DMS79 treated with DMSO at 0.1 percent for 48 hours (cell line): ENCODE data around the gene B4GALNT2.
"Not testable (repeated sequence)": the region's sequence is repeated elsewhere in the genome, so short reads cannot be mapped to it uniquely, and the experiment has no call there.

Source experiments
- DNase-seq: peaks from one replicate; lab custom pipeline; 2025; lab: John Stamatoyannopoulos, UW

Gene B4GALNT2

GRCh38 chr17:49120166-49120565, 12.4 kb upstream of the B4GALNT2 start:
- no peak for DNase-seq

GRCh38 chr17:49121696-49122292, 10.8 kb upstream of the B4GALNT2 start:
- DNase-seq = no peak

GRCh38 chr17:49122566-49122965, 10.0 kb upstream of the B4GALNT2 start:
- DNase-seq = no peak

GRCh38 chr17:49123061-49123460, 9.5 kb upstream of the B4GALNT2 start:
- no peak for DNase-seq

GRCh38 chr17:49125449-49125848, 7.1 kb upstream of the B4GALNT2 start:
- no peak for DNase-seq

- not testable (repeated sequence) for DNase-seq
These were observed 6.2 kb upstream of the B4GALNT2 start for GRCh38 chr17:49126183-49126859.

- not testable (repeated sequence) for DNase-seq
These were observed 3.1 kb upstream of the B4GALNT2 start for GRCh38 chr17:49129359-49129950.

- no peak for DNase-seq
These were observed 1.7 kb upstream of the B4GALNT2 start for GRCh38 chr17:49130891-49131290.

GRCh38 chr17:49132317-49132698, 261 bp upstream of the B4GALNT2 start:
- DNase-seq = no peak

- DNase-seq = no peak
These were observed 3.8 kb downstream of the B4GALNT2 start for GRCh38 chr17:49136335-49136734.

- DNase-seq = not testable (repeated sequence)
These were observed 13.1 kb downstream of the B4GALNT2 start for GRCh38 chr17:49145654-49146053.

GRCh38 chr17:49146620-49147306, 14.2 kb downstream of the B4GALNT2 start:
- DNase-seq = no peak

- no peak for DNase-seq
These were observed 15.6 kb downstream of the B4GALNT2 start for GRCh38 chr17:49148171-49148570.

- DNase-seq = no peak
These were observed 19.4 kb downstream of the B4GALNT2 start for GRCh38 chr17:49151996-49152395.

GRCh38 chr17:49156256-49156655, 23.7 kb downstream of the B4GALNT2 start:
- DNase-seq = peak; percentile 12

- no peak for DNase-seq
These were observed 25.2 kb downstream of the B4GALNT2 start for GRCh38 chr17:49157784-49158183.

- DNase-seq = no peak
These were observed 30.3 kb downstream of the B4GALNT2 start for GRCh38 chr17:49162866-49163265.

- DNase-seq = no peak
These were observed 32.6 kb downstream of the B4GALNT2 start for GRCh38 chr17:49165143-49165542.

- DNase-seq = no peak
These were observed 36.1 kb downstream of the B4GALNT2 start for GRCh38 chr17:49168706-49169105.

GRCh38 chr17:49170216-49170615, 37.6 kb downstream of the B4GALNT2 start:
- DNase-seq = no peak

- not testable (repeated sequence) for DNase-seq
These were observed 38.1 kb downstream of the B4GALNT2 start for GRCh38 chr17:49170711-49171110.

GRCh38 chr17:49175978-49176377, 43.4 kb downstream of the B4GALNT2 start:
- not testable (repeated sequence) for DNase-seq

- no peak for DNase-seq
These were observed 47.7 kb downstream of the B4GALNT2 start for GRCh38 chr17:49180303-49180702.
